B cell (primary cell): ENCODE data around the gene SPCS1. TPM values are rescaled to one million over a fixed set of nuclear protein-coding genes. Genes with fewer than 3 reads are reported as not detected.

Source experiments
- ATAC-seq: fragments of 200-7000 bp; cut with Tn5 transposase; one replicate; pipeline ENCODE4 v1.10.0; 2021; ENCODE audit warnings: low read depth, mild to moderate bottlenecking, moderate number of reproducible peaks, moderate library complexity
- CTCF ChIA-PET: fragments of 350-600 bp; sonication (Branson Sonifier 250); formaldehyde crosslinking; loops from one replicate; lab custom pipeline; 2021; ENCODE audit warnings: antibody characterized with exemption, inconsistent platforms; lab: Charles Lee
- POLR2A ChIA-PET: fragments of 350-600 bp; sonication (Branson Sonifier 250); formaldehyde crosslinking; loops from one replicate; lab custom pipeline; 2021; ENCODE audit warnings: antibody characterized with exemption; lab: Charles Lee
- DNase-seq: peaks from one replicate; pipeline ENCODE4 v3.0.0; 2013
- H2AFZ ChIP-seq: 2 replicates; pipeline ENCODE4 v1.6.1; 2012; ENCODE audit warnings: mild to moderate bottlenecking, low read depth, low read length; ENCODE audit not compliant: insufficient read depth, poor library complexity, severe bottlenecking
- H3K27ac ChIP-seq, 2 donors: 1 replicate in 1 of 2; 2 replicates in 1 of 2; pipeline ENCODE4 v1.5.1; 2012 to 2013; ENCODE audit warnings: low read length in 2 of 2, mild to moderate bottlenecking in 2 of 2, moderate library complexity in 1 of 2
- H3K27me3 ChIP-seq, 4 experiments: fragments of 200-600 bp in 1 of 4; sonication (generic) in 1 of 4; replicated peaks in 1 of 4; 1 replicate in 2 of 4; 2 replicates in 2 of 4; pipeline versions ENCODE4 v1.6.1 to v1.7.0; 2013 to 2016; ENCODE audit warnings: low read length in 3 of 4, mild to moderate bottlenecking in 2 of 4, mixed read lengths in 1 of 4, moderate library complexity in 1 of 4; ENCODE audit not compliant: insufficient read depth in 4 of 4, control insufficient read depth in 3 of 4; ENCODE audit errors: control extremely low read depth in 1 of 4
- H3K36me3 ChIP-seq, 2 experiments: replicated peaks in 1 of 2; 1 replicate in 1 of 2; 2 replicates in 1 of 2; pipeline versions ENCODE4 v1.6.1 to v1.7.1; 2013; ENCODE audit warnings: low read length in 1 of 2; ENCODE audit not compliant: insufficient read depth in 2 of 2, control insufficient read depth in 1 of 2; ENCODE audit errors: control extremely low read depth in 1 of 2, extremely low read depth in 1 of 2
- H3K4me1 ChIP-seq, 2 donors: fragments of 200-600 bp in 1 of 2; sonication (generic) in 1 of 2; 1 replicate in 1 of 2; 2 replicates in 1 of 2; pipeline versions ENCODE4 v1.5.1 to v1.6.1; 2013 to 2017; ENCODE audit warnings: low read length in 2 of 2; ENCODE audit not compliant: control insufficient read depth in 2 of 2, insufficient read depth in 2 of 2
- H3K4me2 ChIP-seq: replicated peaks from 2 replicates; pipeline ENCODE3; 2012; ENCODE audit warnings: mild to moderate bottlenecking, low read depth, low read length; ENCODE audit not compliant: poor library complexity, severe bottlenecking
- H3K4me3 ChIP-seq, 5 experiments: fragments of 200-600 bp in 1 of 5; sonication (generic) in 1 of 5; 1 replicate in 3 of 5; 2 replicates in 2 of 5; pipeline versions ENCODE4 v1.5.1 to v1.7.0; 2011 to 2016; ENCODE audit warnings: low read length in 4 of 5, mild to moderate bottlenecking in 4 of 5, low read depth in 2 of 5, control low read depth in 1 of 5, moderate library complexity in 1 of 5; ENCODE audit not compliant: insufficient read depth in 1 of 5; ENCODE audit errors: control extremely low read depth in 1 of 5, extremely low read depth in 1 of 5
- H3K79me2 ChIP-seq: fragments of 200-600 bp; sonication (generic); one replicate; pipeline ENCODE4 v1.6.0; 2016; ENCODE audit warnings: low read length; ENCODE audit not compliant: control insufficient read depth, insufficient read depth
- H3K9ac ChIP-seq: fragments of 200-600 bp; sonication (generic); 2 replicates; pipeline ENCODE4 v1.6.1; 2017; ENCODE audit warnings: mild to moderate bottlenecking, low read length, moderate library complexity
- H3K9me3 ChIP-seq, 3 donors: one replicate each; pipeline versions ENCODE4 v1.6.1 to v1.7.1; 2013; ENCODE audit warnings: low read length in 2 of 3; ENCODE audit not compliant: control insufficient read depth in 2 of 3, insufficient read depth in 1 of 3; ENCODE audit errors: control extremely low read depth in 1 of 3
- H4K20me1 ChIP-seq: 2 replicates; pipeline ENCODE4 v1.6.0; 2012; ENCODE audit warnings: mild to moderate bottlenecking, low read length; ENCODE audit not compliant: insufficient read depth, control insufficient read depth, poor library complexity, severe bottlenecking
- H3K27ac Mint-ChIP-seq: one replicate; pipeline ENCODE4 v1.8.0; 2021; ENCODE audit warnings: mixed read lengths
- H3K27me3 Mint-ChIP-seq: one replicate; pipeline ENCODE4 v1.8.0; 2021; ENCODE audit warnings: mixed read lengths
- H3K4me1 Mint-ChIP-seq: one replicate; pipeline ENCODE4 v1.8.0; 2021; ENCODE audit warnings: mixed read lengths
- H3K4me3 Mint-ChIP-seq: one replicate; pipeline ENCODE4 v1.8.0; 2021; ENCODE audit warnings: mixed read lengths
- H3K9me3 Mint-ChIP-seq: one replicate; pipeline ENCODE4 v1.8.0; 2022; ENCODE audit warnings: mixed read lengths; ENCODE audit not compliant: insufficient read depth
- EZH2 ChIP-seq: IDR thresholded peaks from 2 replicates; pipeline ENCODE4 v1.6.1; 2012; ENCODE audit warnings: borderline replicate concordance, low read depth, mild to moderate bottlenecking, moderate library complexity, low read length; ENCODE audit not compliant: insufficient read depth, poor library complexity, severe bottlenecking
- WGBS: methylation state at CpG from one replicate; pipeline ENCODE4 v1.1.5; 2013; ENCODE audit warnings: missing lambda C conversion rate; ENCODE audit not compliant: insufficient coverage; 5-methylcytosine and 5-hydroxymethylcytosine counted together
- intact Hi-C: fragments of 100-400 bp; cut with micrococcal nuclease; formaldehyde crosslinking; loops from one replicate; pipeline ENCODE4 v1.10.0; 2022
- polyA plus RNA-seq: library from polyadenylated mRNA; depleted of rRNA; stranded (reverse); fragments of >200 nt; gene quantifications from 2 replicates; pipeline ENCODE4 v1.2.3, GENCODE V29; 2012
- total RNA-seq, 2 donors: library from RNA; stranded (reverse); fragments of 120-200 nt in 1 of 2; gene quantifications; 1 replicate in 1 of 2; 2 replicates in 1 of 2; pipeline versions ENCODE4 v1.2.3 to v1.2.4, GENCODE V29; 2013 to 2022
- TF ChIP-seq, protein P1 (sequence below): fragments of 200-600 bp; IDR thresholded peaks from one replicate; pipeline ENCODE4 v1.8.0; 2022; ENCODE audit warnings: antibody characterized with exemption, mild to moderate bottlenecking

SPCS1 gene
- total and polyA plus RNA-seq, 2 donors (not counting 1 experiment from before 2014, with no cell fraction given): 64.5 to 82.2 TPM

DNA sequence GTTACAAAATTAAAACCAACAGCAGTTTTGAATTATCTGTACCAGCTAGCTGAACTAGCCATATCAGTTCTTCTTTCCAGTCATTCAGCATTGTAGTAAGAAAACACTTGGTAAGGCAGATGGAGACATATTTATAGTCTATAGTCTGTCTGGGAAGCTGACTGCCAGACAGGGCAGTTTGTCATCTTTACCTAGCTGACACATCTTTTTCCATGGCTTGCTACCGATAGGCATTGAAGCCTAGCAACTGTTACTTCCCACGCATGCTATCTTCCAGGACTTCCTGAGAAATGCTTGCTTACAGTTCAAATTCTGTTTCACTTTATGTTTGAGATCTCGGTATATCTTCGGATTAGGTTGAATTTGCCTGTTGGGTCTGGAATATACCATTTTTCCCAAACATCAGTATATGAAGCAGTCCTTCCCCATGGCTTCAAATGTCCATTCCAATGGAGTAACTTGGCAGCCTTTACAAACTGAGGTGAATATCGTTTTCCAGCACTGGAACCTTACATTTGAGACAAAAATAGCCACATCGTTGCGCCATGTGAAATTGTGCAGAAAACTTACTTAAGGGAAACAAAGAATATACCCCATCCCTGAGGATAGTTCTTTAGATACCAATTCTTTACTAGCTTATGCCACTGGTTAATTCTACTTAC, 11.2 kb upstream of the SPCS1 start:
- intact Hi-C loops: no loop called here
- no peaks in the 10 kb centered on the region for H3K79me2 ChIP-seq
- no peak overlapping the region for H3K27ac ChIP-seq
- H4K20me1 ChIP-seq: peaks cover 7% of the 10 kb centered on the region
- ATAC-seq: no peak
- H3K4me1 Mint-ChIP-seq: peaks cover 8% of the 10 kb centered on the region
- H3K27ac Mint-ChIP-seq: no peak overlapping the region
- H2AFZ ChIP-seq: no peak overlapping the region
- H3K9me3 Mint-ChIP-seq: no peaks in the 10 kb centered on the region
- H3K4me3 ChIP-seq: no peak overlapping the region
- no peaks in the 10 kb centered on the region for H3K9me3 ChIP-seq
- TF ChIP-seq, protein P1, sequence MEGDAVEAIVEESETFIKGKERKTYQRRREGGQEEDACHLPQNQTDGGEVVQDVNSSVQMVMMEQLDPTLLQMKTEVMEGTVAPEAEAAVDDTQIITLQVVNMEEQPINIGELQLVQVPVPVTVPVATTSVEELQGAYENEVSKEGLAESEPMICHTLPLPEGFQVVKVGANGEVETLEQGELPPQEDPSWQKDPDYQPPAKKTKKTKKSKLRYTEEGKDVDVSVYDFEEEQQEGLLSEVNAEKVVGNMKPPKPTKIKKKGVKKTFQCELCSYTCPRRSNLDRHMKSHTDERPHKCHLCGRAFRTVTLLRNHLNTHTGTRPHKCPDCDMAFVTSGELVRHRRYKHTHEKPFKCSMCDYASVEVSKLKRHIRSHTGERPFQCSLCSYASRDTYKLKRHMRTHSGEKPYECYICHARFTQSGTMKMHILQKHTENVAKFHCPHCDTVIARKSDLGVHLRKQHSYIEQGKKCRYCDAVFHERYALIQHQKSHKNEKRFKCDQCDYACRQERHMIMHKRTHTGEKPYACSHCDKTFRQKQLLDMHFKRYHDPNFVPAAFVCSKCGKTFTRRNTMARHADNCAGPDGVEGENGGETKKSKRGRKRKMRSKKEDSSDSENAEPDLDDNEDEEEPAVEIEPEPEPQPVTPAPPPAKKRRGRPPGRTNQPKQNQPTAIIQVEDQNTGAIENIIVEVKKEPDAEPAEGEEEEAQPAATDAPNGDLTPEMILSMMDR: no peak
- no peak for TF ChIP-seq EZH2
- no peak overlapping the region for H3K4me2 ChIP-seq
- peaks cover 9 to 76% of the 10 kb centered on the region in 2 experiments for H3K36me3 ChIP-seq
- H3K4me3 Mint-ChIP-seq: no peak overlapping the region
- H3K27me3 Mint-ChIP-seq: no peaks in the 10 kb centered on the region
- POLR2A ChIA-PET: no interaction called here
- DNase-seq: no peak
- H3K9ac ChIP-seq: no peak overlapping the region
- CTCF ChIA-PET: no interaction called here
- no peaks in the 10 kb centered on the region for H3K27me3 ChIP-seq
- peaks cover 0 to 10% of the 10 kb centered on the region in 2 donors for H3K4me1 ChIP-seq
- WGBS: 93% methylated on average over 4 of the region's 7 CpGs

GRCh38 chr3:52695798-52696671, 9.9 kb upstream of the SPCS1 start:
- H3K27ac ChIP-seq: peak overlapping the region in 1 of 2 donors; percentile 26
- intact Hi-C loops: no loop called here
- H3K27ac Mint-ChIP-seq: no peak overlapping the region
- H3K4me1 ChIP-seq: peaks cover 0 to 10% of the 10 kb centered on the region in 2 donors
- H3K4me3 ChIP-seq: no peak overlapping the region
- peaks cover 7% of the 10 kb centered on the region for H4K20me1 ChIP-seq
- peaks cover 8% of the 10 kb centered on the region for H3K4me1 Mint-ChIP-seq
- H3K9me3 Mint-ChIP-seq: no peaks in the 10 kb centered on the region
- no peaks in the 10 kb centered on the region for H3K27me3 ChIP-seq
- no peak overlapping the region for H3K4me2 ChIP-seq
- no peak for DNase-seq
- H3K27me3 Mint-ChIP-seq: no peaks in the 10 kb centered on the region
- no peak for ATAC-seq
- no peaks in the 10 kb centered on the region for H3K79me2 ChIP-seq
- no peaks in the 10 kb centered on the region for H3K9me3 ChIP-seq
- H2AFZ ChIP-seq: no peak overlapping the region
- WGBS: 80% methylated on average over 1 of the region's 4 CpGs
- H3K4me3 Mint-ChIP-seq: no peak overlapping the region
- TF ChIP-seq, protein P1: no peak
- no peak for TF ChIP-seq EZH2
- peaks cover 9 to 68% of the 10 kb centered on the region in 2 experiments for H3K36me3 ChIP-seq
- POLR2A ChIA-PET: no interaction called here
- no peak overlapping the region for H3K9ac ChIP-seq
- CTCF ChIA-PET: no interaction called here
